Left lung (tissue), 10 donors: ENCODE results near the gene MYOM1. TPM values are rescaled to one million over a fixed set of nuclear protein-coding genes. Genes with fewer than 3 reads are reported as not detected.

Source experiments
- ATAC-seq: fragments of 200-7000 bp; cut with Tn5 transposase; one replicate; pipeline ENCODE4 v1.9.1; 2020; ENCODE audit warnings: moderate library complexity
- DNase-seq, 4 donors: peaks; one replicate each; pipeline ENCODE4 v3.0.0-alpha.2; 2013 to 2020
- H3K27ac ChIP-seq, 2 donors: fragments of 200-600 bp; sonication (generic) in 1 of 2; one replicate each; pipeline versions ENCODE4 v1.5.0 to v1.8.0; 2020 to 2021
- H3K27me3 ChIP-seq, 2 donors: fragments of 200-600 bp; sonication (generic) in 1 of 2; one replicate each; pipeline versions ENCODE4 v1.5.0 to v1.8.0; 2020 to 2021
- H3K36me3 ChIP-seq, 2 donors: fragments of 200-600 bp; sonication (generic) in 1 of 2; one replicate each; pipeline versions ENCODE4 v1.5.0 to v1.8.0; 2020 to 2021
- H3K4me1 ChIP-seq, 2 donors: fragments of 200-600 bp; one replicate each; pipeline ENCODE4 v1.8.0; 2021
- H3K4me3 ChIP-seq, 2 donors: fragments of 200-600 bp; sonication (generic) in 1 of 2; one replicate each; pipeline versions ENCODE4 v1.5.0 to v1.8.0; 2020 to 2021; ENCODE audit warnings: mild to moderate bottlenecking in 1 of 2
- H3K9me3 ChIP-seq, 2 donors: fragments of 200-600 bp; sonication (generic) in 1 of 2; one replicate each; pipeline versions ENCODE4 v1.5.0 to v1.8.0; 2020 to 2021
- intact Hi-C, 2 donors: fragments of 100-400 bp; cut with DNase I; formaldehyde crosslinking; loops; one replicate each; pipeline versions ENCODE4 v1.11.2 to v1.14.2; 2022
- polyA plus RNA-seq, 6 donors: library from polyadenylated mRNA; unstranded; fragments of 120-200 nt; gene quantifications; one replicate each; pipeline ENCODE4 v1.2.1, GENCODE V29; 2013; ENCODE audit not compliant: insufficient read length in 6 of 6
- total RNA-seq, 2 donors: library from RNA; stranded (reverse); fragmentation: NEBNext Ultra II Directional; extraction: Animal tissue kit (Norgen Biotek cat#: 25700); gene quantifications; one replicate each; pipeline ENCODE4 v1.2.1, GENCODE V29; 2021
- TF ChIP-seq, protein P1 (sequence below), 2 donors: fragments of 200-600 bp; sonication (generic) in 1 of 2; IDR thresholded peaks; one replicate each; pipeline versions ENCODE4 v1.5.0 to v1.8.0; 2021; ENCODE audit warnings: antibody characterized with exemption in 2 of 2
- donor health status: DM: no; HTN: yes; CAD: no.
- donor health status: DM: no; HTN: no; CAD: no.

MYOM1 gene
- total and polyA plus RNA-seq, 8 donors = 1.5 to 4.5 (median 2.4) TPM

- no peak overlapping the region for H3K27ac ChIP-seq
- intact Hi-C loops = no loop called here
These were observed 29.9 kb downstream of the MYOM1 start for GRCh38 chr18:3189884-3190283.

DNA sequence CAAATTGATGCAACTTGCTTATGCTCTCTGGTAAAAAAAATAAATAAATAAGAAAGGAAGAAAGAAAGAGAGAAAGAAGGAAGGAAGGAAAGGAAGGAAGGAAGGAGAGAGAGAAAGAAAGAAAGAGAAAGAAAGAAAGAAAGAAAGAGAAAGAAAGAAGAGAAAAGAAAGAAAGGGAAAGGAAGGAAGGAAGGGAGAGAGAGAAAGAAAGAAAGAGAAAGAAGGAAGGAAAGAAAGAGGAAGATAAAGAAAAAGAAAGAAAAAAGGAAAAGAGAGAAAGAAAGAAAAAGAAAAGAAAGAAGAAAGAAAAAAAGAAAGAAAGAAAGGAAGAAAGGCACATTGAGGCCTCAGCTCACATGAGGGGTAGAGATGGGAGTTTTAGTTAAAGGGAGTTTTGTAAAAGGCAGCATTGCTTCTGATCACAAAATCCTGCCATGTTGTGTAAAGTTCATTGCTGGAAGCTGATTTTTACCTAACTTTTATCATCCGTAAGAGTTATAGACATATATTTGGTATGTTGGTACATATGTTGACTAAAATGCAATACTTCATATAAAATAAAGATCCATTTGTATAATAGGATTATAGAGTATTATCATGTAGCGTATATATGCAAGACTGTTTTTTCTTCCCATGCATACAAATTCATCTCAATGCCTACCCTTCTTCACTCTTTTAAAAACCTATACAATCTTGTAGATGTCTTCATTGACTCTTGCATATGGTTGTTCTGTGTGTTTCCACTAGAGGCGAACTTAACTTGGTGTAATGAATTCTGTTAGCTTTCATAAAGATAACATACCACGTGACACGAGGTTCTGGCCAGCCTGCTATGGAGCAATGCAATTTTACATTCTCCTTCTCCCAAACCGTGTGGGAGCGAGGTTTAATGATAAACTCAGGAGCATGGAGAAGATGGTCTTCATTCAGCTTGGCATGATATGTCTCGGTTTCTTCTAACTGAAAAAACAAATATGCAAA lies 32.8 kb downstream of the MYOM1 start:
- intact Hi-C loops = no loop called here
- ATAC-seq = no peak
- TF ChIP-seq, protein P1, sequence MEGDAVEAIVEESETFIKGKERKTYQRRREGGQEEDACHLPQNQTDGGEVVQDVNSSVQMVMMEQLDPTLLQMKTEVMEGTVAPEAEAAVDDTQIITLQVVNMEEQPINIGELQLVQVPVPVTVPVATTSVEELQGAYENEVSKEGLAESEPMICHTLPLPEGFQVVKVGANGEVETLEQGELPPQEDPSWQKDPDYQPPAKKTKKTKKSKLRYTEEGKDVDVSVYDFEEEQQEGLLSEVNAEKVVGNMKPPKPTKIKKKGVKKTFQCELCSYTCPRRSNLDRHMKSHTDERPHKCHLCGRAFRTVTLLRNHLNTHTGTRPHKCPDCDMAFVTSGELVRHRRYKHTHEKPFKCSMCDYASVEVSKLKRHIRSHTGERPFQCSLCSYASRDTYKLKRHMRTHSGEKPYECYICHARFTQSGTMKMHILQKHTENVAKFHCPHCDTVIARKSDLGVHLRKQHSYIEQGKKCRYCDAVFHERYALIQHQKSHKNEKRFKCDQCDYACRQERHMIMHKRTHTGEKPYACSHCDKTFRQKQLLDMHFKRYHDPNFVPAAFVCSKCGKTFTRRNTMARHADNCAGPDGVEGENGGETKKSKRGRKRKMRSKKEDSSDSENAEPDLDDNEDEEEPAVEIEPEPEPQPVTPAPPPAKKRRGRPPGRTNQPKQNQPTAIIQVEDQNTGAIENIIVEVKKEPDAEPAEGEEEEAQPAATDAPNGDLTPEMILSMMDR (IDR thresholded peaks at IDR 0.05) = no peak

More at GRCh38 chr18:3189884-3190283, 29.9 kb downstream of the MYOM1 start:
- TF ChIP-seq, protein P1 (IDR thresholded peaks at IDR 0.05) = no peak
- no peaks in the 10 kb centered on the region for H3K4me1 ChIP-seq
- H3K27me3 ChIP-seq = no peaks in the 10 kb centered on the region
- H3K36me3 ChIP-seq = no peaks in the 10 kb centered on the region
- DNase-seq (no peak), ATAC-seq (no peak)
- H3K4me3 ChIP-seq = no peak overlapping the region
- H3K9me3 ChIP-seq = no peaks in the 10 kb centered on the region

GRCh38 chr18:3184275-3184963 lies 35.3 kb downstream of the MYOM1 start:
- DNase-seq = no peak
- TF ChIP-seq, protein P1 (IDR thresholded peaks at IDR 0.05) = no peak
- Histone ChIP-seq H3K36me3 (no peaks in the 10 kb centered on the region), H3K27ac (no peak overlapping the region), H3K9me3 (no peaks in the 10 kb centered on the region), H3K27me3 (no peaks in the 10 kb centered on the region), H3K4me3 (no peak overlapping the region), H3K4me1 (no peaks in the 10 kb centered on the region)
- intact Hi-C loops = no loop called here
- no peak for ATAC-seq

More for the DNA sequence above, 32.8 kb downstream of the MYOM1 start:
- H3K9me3 ChIP-seq = no peaks in the 10 kb centered on the region
- H3K4me1 ChIP-seq = no peaks in the 10 kb centered on the region
- H3K36me3 ChIP-seq = no peaks in the 10 kb centered on the region
- H3K4me3 ChIP-seq = no peak overlapping the region
- no peak overlapping the region for H3K27ac ChIP-seq
- H3K27me3 ChIP-seq = no peaks in the 10 kb centered on the region
- no peak for DNase-seq

DNA sequence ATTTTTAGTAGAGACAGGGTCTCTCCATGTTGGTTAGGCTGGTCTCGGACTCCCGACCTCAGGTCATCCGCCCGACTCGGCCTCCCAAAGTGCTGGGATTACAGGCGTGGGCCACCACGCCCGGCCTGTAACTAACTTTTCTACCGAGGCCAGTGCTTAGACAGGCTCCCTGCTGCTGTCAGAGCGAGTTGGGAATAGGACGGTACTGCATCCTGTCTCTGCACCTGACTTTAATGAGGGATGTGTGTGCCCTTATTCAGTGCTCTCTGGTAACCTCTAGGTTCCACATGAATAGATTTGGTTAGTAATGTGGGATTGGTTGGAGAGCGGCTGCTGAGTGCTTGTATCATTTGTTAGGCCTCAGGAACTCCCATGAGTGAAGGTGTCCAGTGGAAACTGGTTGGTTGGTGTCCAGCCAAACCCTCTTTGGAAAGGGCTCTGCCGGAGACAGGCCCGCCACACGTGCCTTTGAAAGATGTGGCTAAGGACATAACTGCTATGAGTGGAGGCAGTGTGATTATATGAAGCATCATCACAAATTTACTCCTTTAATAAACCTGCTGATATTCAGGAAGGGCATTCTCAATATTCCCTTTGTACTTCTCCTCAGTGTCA lies 36.6 kb downstream of the MYOM1 start:
- no peaks in the 10 kb centered on the region for H3K27me3 ChIP-seq
- DNase-seq = no peak
- no peak for ATAC-seq
- intact Hi-C loops = no loop called here
- H3K9me3 ChIP-seq = no peaks in the 10 kb centered on the region
- H3K4me1 ChIP-seq = peaks cover 0 to 5% of the 10 kb centered on the region in 2 donors
- TF ChIP-seq, protein P1 (IDR thresholded peaks at IDR 0.05) = no peak
- no peaks in the 10 kb centered on the region for H3K36me3 ChIP-seq
- no peak overlapping the region for H3K27ac ChIP-seq
- H3K4me3 ChIP-seq = no peak overlapping the region
